Inferior parietal cortex (tissue), 1 donor: Measurements from ENCODE around the gene DHRS12.

Source experiments
- DNase-seq: peaks from one replicate; pipeline ENCODE4 v3.0.0-alpha.2; 2016; ENCODE audit errors: extremely low spot score

DHRS12 gene

DNA sequence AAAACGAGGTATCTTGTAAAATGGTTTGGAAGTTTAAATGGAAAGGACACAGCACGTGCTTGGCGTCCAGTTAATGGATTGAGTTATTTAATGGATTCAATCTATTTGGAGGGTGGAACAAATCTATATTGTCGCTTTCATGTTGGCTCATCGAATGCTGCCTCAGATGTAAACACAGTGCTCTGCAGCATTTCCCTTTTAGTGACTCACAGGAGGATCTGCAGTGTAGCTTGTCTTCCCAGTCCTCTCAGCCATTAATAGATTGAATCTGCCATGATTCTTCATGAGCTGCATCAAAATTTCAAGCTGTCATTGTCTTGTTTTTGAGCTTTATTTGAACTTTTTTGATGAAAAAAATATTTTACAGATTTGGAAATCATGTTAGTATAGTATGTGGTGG is 44.7 kb downstream of the DHRS12 start:
- no peak for DNase-seq

DNA sequence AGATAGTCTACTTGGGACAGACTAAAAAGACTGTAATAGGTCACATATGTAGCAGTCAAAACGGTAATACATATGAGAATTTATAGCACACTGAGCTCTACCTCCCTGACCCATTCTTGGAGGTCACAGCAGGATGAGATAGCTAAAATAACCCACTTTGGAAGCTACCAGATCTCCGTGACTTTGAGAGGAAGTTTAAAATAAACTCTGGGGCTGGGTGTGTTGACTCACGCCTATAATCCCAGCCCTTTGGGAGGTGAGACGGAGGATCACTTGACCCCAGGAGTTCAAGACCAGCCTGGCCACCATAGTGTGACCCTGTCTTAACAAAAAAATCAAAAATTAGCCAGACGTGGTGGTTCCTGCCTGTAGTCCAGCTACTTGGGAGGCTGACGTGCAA is 45.3 kb downstream of the DHRS12 start:
- no peak for DNase-seq

DNA sequence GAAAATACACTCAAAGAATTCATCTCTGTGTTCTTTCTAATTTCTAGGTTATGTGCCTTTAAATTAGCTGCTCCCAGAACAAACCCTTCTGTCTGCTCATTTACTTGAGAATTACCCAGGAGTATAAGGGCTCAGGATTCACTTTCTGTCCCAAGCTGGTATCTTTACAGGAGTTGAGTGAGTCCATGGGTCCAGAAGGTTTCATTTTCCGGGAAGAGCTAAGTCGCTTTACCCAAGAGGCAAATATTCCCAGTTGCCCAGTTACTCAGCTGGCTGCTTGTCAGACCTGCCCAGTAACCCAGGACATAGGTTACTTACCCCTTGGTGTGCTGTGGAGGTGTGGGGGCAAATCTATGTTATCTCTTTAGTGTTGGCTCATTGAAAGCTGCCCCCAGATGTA is 47.3 kb downstream of the DHRS12 start:
- DNase-seq, result no peak

DNA sequence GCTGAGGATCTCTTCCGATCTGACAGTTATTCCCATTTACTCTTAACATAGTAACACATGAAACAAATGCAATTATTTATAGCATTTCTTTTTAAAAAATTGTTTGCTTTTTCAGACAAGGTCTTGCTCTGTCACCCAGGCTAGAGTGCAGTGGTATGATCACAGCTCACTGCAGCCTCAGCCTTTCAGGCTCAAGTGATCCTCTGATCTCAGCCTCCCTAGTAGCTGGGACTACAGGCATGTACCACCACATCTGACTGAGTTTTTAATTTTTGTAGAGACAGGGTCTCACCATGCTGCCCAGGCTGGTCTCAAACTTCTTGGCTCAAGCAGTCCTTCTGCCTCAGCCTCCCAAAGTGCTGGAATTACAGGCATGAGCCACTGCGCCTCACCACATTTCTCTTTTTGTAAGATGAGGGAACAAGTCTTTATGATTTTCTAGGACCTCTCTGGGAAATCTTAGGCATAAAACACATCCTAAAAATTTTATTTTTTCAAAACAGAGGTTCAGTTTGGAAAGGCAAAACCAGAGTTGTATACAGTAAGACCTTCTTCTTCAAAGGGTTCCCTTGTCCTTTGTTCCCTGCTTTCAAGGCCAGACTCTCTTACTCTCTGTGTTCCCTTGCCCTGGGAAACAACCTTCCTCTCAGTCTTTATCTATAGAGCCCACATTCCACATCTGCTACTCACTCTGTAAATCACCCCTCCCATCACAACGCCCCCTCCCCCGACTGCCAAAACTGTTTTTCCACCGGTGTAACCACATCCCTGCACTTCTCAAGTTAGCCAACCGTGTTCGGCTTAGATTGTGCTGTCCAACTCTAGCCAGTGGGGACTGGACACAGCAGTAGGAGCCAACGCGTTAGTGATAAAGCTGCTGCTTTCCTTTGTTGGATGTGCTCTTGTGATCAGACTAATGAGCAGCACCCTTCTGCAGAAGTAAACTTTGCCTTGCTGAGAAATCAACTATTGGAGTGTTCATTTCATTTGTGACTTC is 56.2 kb downstream of the DHRS12 start:
- no peak for DNase-seq

DNA sequence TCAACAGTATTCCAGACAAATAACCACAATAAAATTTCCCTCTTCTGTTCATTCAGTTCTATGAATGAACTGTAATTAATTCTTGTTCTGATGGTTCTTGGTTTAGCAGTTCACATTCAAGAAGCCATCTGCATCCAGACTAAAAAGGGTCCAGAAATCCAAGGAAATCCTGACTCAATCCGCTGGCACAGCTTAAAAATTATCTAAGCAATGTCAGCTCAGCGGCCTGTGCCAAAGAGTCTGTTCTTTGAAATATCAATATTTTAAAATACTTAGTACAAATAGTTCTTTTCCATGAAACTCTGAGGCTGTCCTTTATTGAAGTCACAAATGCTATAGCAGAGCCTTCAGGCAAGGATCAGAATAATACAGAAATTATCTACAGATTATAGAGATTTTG is 57.2 kb downstream of the DHRS12 start:
- no peak for DNase-seq

DNA sequence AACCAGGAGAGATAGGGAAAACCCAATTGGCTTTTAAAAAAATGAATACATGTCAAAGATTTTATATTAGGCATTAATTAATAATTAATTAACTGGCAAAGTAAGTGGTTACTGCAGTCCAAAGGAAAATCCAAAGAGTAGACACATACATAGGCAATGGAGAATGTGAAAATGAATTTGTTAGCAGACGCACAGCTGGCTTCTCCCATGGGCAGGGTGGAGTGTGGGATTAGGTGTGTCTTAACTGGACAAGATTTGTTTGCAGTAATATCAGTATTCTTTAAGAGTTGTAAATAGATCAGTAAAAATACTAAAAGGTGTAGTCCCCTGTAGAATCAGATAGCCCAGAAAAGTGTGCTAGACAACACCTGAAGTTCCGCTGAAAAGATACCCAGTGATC is 58.7 kb downstream of the DHRS12 start:
- no peak for DNase-seq

DNA sequence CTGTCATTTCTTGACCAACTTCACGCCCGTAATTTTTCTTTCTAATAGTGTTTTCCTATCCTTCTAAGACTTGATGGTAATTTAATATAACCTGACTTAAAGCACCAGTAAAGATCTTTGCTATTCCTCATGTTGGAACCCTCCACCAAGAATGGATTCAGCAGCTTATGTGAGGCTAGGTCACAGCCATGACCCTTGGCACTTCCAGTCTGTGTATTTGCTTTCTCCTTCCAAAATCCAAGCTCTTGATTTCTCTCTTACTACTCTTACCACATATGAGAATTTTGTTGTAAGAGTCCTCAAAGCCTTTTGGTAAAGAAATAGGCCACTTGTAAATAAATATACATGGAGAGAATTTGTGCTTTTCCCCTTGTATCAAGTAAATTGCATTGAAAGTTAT is 61.4 kb downstream of the DHRS12 start:
- no peak for DNase-seq

DNA sequence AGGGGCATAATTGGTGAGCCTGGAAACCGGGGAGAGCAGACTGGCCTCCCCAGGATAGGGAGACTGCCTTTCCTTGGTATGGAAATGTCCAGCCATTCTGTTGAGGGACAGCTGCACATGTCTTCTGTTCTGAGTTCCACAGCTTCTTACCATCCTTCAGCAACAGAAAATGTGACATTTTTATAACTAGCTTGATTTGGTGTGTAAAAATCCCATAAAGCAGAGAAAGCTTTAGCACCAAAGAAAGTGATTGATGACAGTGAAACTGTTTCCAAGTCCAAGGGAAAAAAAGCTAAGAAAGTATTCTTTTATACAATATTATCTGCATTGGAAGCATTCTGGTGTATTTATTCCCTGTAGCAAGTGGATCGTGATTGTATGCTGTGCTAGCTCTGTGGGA is 61.9 kb downstream of the DHRS12 start:
- DNase-seq, result no peak

DNA sequence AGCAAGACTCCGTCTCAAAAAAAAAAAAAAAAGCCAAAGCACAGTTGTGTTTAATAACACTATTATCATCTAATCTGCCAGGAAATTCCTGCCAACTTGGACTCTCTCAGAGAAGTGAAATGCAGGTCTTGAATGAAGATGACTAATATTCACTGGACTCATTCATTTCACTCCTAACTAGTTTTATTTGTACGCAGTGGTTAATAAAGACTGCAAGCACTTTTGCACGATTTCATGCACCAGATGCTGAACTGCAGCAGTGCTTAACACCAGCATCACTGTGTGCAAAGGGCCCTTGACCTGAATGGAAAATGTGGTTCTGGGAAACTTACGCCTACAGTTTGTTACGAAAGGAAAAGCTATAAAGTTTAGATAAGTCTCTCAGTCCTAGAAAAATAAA is 63.3 kb downstream of the DHRS12 start:
- no peak for DNase-seq

DNA sequence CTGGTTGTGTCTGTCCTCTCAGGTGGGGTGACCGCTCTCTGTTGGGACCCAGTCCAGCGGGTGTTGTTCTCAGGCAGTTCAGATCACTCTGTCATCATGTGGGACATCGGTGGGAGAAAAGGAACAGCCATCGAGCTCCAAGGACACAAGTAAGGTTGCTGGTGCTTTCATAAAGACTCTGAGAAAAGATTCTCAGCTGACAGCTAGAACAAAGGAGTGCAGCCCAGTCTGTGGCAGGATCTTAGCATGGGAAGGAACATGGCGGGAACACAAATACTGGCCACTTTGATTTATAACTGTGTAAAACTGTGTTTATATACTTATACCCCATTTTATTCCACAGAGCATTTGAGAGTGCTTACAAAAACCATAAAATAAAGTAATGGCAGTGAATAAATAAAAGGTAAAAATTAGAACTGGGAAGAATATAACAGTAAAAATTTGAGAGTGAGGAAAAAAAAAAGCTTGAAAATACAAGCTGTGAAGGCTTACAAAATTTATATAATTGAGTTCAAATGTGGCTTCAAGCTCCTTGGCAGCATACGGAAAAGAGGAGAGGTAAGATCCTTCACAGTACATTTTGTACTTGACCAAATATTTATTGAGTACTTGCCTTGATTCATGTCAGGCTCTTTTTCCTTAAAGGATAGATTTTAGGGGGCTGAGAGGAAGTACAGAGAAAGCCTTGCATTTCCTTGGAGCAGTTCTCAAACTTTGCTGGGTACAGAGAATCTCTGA is 64.8 kb downstream of the DHRS12 start:
- DNase-seq, result no peak

DNA sequence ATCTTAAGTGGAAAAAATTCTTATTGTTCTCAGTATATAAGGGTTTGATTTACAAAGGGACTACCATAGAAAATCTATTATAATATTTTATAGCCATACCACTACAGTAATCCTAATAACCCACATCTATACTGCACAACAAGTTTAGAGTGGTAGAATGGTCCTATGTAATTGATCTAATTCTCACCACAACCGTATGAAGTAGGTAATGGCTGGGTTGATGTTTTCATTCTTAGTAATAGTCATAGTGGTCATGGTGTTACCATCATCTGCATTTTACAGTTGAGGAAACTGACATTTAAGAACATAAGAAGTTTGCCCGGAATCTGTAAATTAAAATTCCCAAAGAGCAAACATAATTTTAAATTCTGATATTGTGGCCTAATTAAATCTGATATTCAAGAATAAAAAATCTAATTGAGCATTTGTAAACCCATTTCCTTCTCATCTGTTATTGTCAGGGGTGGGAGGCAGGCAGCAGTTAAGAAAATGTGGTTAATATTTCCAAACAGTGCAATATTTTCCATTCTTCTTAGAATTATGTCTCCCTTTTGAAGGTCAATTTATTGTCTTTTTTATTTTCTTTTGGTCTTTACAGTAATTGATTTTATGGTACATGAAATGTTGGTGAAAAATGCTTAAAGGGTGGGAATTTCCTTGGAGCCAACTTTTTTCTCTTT is 65.6 kb downstream of the DHRS12 start:
- no peak for DNase-seq

DNA sequence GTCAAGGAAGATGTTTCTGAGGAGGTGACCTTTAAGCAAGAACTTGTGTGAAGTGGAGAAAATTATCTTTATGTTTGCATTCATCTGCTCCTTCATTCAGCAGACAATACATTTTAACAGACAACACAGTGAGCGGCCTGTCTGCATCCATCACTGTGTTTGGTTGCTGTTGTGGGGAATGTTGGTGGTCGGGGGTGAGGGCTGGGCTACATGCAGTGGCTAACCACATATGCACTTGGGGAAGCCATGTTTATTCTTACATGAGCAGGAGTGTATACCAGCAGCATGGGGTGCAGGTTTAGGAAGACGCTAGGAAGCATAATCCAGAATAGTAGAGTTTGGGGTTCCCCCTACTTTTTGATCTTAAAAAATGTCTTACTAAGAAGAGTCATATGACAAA is 66.4 kb downstream of the DHRS12 start:
- DNase-seq, result no peak

DNA sequence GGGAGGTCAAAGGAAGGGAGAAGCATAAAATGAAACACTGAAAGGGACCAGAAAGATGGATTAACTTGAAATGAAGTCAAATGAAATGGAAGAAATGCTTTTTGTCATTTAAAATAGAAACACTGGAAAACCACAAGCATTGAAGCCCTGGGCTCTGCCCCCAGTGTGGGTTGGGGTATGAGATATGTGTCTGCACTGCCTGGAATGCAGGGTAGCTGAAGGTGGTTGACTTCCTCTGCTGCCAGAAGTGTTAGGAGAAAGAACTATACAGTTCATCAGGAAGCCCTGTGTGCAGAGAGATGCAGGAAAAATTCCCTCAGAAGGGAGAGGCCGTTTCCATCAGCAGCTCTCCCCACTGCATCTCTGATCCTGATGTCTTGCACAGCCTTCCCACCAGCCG is 69.2 kb downstream of the DHRS12 start:
- no peak for DNase-seq

DNA sequence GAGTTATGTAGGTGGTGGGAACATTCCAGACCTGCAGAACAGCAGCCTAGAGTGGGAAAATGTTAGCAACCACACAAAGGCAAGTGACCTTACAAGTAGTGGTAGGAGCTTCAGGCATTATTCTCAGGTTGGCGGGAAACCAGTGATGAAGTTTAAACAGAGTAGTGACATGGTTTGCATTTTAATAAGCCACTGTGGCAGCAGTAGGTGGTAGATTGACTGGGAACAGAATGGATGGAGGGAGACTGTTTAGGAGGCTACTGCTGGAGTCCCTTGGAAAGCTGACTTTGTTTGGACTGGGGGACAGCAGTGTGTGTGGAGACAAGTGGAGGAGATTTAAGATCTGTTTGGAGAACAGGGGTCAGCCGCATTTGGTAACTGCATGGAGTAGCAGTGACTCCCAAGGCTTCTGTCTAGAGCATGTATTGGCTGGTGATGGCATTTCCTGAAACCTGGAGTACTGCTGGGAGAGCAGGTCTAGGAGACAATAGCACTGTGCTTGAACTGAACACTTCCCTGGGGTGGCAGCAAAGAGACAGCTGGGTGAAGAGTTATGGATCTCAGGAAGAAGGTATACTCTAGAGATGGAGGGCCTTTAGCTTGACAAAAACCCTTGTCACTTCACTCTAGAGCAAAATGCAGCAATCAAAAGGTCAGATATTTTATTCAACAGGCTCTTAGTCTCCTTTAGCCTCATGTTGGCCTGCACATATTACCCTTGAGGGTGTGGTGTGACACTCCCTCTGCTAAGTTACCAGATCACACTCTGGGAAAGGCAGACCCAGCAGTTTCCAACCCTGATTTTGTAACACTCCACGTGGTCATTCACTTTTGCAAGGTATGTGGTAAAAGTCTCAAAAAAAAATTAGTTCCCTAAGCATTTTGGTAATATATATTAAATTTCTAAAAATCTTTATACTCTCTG is 70.3 kb downstream of the DHRS12 start:
- no peak for DNase-seq

DNA sequence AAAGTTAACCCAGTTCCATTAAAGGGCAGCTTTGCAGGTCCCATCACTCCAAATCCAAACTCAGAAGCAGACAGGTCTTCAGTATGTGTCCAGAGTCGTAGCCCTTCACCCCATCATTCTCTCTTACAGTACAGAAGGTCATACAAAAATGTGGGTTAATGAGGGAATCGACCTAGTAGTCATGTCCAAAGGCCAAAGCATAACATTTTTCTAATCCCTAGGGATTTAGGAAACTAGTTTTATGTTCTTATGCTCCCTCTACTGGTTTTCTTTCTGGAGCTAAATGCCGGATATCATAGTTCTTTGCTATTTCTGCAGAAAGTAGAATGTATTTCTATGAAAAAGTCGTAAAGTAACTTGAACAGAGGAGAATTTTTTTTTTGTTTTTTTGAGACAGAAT is 72.2 kb downstream of the DHRS12 start:
- DNase-seq, result peak; percentile 76

DNA sequence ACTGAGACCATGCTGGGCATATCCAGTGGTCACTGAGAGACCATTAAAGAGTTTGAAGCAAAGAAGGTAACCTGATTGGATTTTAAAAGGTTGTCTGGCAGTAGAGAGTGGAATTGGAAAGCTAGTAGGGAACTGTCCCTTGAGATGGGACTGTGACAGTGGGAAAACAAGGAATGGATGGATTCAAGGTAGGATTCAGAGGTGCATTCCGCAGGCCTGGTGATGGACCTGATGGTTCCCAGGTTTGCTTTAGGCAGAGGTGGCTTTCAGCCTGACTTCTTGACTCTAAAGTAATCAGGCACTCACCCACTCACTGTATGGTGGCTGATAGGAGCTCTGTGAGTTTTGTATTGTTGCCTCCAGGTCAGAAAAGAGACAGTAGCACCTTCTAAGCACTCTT is 73.0 kb downstream of the DHRS12 start:
- no peak for DNase-seq

DNA sequence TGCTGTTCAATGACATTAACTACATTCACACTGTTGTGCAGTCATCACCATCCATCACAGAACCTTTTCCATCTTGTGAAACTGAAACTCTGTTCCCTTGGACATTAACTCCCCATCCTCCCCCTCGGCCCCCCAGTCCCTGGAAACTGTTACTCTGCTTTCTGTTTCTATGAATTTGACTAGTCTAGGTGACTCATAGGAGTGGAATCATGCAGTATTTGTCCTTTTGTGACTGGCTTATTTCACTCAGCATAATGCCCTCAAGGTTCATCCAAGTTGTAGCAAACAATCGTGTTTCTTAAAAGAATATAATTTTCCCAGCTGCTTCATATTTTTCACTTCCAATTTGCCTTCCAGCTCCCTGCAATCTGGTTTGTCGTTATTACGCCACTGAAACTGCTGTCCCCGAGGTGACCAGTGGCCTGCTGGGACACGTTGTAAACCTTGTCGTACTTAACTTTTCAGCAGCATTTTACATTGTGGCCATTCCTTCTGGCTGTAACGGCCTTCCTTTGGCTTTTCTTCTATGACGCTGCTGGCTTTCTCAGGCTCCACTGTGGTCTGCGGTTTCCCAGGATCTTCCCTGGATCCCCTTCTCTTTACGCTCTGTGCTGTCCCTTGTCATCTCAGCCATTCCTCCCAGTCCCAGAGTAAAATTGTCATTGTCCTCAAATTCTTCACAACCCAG is 74.0 kb downstream of the DHRS12 start:
- DNase-seq, result no peak

DNA sequence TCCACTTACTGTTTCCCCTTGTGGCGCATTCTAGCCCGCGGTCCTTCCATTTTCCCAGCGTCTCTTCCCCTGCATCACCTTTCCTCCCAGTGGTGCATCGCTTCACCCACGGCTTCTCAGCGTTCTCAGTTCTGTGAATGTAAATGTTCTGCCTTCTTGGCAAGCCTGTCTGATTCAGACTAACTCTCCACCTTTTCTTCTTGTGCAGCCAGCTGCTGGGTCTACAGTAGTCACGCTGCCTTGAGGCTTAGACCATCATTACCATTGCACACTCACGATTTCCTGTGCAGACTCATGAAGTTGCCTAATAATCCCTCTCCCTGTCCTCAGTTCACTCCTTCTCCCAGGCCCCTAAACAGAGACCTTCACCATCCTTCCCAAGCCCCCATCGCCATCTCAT is 75.0 kb downstream of the DHRS12 start:
- no peak for DNase-seq

DNA sequence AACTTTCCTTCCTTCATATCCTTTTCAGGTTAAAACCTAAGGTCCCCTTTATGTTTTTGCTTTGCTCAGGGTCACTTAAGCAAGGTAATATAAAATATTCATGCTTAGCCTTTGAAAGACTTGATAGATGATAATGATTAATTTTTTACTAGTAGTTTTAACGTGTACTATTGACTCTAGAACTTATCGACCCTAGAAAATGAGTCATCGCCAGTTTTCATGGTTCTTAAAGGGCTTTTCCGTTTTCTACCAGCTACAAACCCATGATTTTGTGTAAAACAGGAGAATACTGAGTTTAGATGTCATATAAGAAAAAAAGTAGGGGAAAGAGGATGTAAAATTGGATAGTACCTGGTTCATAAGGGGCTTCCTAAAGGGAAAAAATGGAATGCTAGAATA is 75.7 kb downstream of the DHRS12 start:
- no peak for DNase-seq

DNA sequence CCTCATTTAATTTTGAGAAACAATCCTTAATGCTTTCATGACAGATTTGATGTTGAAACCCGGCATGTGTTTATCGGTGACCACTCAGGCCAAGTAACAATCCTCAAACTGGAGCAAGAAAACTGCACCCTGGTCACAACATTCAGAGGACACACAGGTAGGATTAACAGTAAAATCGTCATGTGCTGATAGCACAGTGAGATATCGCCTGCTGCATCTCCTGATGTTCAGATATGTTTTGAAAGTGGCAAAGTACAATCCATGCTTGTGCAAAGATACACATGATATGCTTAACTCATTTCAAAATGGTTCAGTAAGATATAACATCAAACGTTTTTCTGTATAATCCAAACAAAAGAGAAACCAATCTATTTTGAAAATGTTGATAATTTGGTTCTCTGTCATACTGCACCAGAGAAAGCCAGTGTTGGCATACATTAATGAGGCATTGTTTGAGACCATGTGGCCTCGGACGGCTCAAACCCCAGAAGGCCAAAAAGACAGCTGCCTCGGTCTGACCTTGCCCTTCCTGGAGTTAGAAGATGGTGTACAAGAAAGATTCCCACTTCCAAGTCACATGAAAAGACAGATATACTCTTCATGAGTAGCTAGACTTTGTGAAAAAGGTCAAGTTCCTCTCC is 76.2 kb downstream of the DHRS12 start:
- peak; percentile 66 for DNase-seq
